Measurements from ENCODE around the gene CTRB2. TPM values are rescaled to one million over a fixed set of nuclear protein-coding genes. Genes with fewer than 3 reads are reported as not detected.

The CTRB2 gene
- not detected in 2 replicates for total RNA-seq

DNA sequence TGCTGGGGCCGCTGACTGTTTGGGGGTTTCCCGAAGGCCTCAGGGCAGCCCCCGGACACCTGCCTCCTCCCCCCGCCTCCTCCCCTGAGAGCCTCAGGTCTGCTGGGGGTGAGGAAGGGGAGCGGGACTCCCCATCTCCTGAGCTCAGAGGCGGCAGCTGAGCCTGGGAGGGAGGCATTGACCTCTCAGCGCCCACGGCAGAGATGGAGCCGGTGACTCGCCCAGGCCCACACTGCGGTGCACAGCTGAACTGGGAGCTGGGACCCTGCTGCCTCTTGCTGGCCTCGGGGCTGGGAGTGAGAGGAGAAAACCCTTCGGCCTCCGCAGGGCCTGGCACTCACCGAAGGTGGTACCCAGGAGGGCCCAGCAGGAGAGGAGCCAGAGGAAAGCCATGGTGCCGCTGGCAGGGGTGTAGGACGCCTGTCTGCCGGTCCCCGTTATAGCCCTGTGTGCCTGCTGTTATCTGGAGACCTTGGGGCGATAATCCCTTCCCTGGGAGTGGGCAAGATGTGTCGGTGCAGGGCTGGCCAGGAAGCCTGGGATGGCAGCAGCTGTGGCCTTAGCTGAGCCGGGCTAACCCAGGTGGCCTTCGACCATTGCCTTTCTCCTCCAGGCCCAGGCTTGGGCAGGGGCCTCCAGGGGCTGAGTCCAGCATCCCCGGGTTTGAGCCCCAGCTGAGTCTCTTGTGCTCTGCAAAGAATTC is at the start of gene CTRB2:
Gene CTRB2 (minus strand): TSS at position 413 of the 703 bp plus-strand sequence. CDS start 20 bp downstream, at position 393.

DNA sequence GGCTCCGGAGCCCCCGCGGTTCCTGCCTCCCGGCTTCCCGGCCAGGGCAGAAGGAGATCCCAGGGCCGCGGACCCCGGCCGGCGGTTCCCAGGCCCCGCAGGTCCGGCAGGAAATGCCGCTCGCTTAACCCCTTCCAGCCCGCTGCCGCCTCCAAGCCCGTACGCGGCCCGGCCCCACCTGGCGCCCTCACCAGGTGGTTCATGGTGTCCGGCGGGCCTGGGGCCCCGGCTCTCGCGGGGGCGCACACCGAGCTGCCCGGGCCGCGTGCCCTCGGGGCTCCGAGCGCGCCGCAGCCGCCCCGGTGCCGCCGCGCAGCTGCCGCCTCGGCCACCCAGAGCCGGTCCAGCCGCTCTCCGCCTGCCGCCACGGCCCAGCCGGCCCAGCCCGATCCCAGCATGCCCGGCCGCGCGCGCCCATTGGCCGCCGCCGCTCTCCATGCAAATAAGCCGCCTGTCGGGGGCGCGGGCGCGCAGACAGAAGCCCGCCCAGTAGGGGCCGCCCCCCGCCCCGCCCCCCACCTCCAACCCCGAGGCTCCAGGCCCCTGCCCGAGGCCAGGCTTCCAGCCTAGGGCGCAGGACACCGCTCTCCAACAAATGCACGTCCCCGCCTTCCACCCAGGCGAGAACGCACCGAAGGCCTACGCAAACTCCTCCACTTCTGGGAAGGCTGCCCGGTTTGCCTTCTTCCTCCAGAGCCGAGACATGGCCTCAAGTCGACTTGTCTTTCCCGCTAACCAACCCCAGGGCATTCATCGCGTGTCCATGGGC is 44.5 kb upstream of the CTRB2 start, which contains the start of gene BCAR1:
Gene BCAR1 (minus strand): TSS at position 345 of the 769 bp plus-strand sequence. CDS start 142 bp downstream, at position 203.

DNA sequence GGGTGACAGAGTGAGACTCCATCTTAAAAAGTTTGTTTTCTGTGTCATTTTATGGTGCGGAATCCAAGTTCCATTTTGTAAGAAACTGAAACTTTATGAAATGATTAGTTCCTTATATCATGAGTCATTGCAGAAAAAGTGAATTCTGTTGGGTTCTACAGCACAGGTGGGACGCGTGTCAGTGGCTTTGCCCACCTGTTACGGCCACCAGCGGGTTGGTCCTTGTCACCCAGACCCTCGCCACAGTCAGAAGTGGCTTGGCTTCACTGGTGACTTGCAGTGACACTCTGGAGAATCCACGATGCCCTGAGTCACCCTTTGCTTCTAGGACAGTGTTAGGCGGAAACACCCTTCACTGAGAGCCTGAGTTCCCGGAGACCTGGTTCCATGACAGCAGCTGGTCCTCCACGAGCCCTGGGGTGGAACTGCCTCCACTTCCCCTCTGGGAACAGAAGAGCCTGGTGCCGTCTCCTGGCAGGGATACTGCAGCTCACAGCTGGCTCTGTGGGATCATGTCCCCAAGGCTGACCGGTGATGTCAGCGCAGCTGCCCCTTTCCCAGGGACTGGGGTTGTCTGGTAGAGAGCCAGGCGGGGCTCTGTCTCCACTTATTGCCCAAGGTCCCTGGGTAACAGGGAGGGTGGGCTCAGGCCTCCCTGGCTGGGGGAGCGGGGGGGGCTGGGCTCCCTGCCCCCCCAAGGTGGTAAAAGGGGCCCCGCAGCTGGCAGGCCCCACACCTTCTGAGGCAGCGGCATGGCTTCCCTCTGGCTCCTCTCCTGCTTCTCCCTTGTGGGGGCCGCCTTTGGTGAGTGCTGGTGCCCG is 11.5 kb upstream of the CTRB2 start, which contains the start of gene CTRB1:
Gene CTRB1 (plus strand): TSS at position 733 of the 821 bp plus-strand sequence. CDS start 20 bp downstream, at position 753.

Other genes with a start within 250 kb of the CTRB2 start
- 13.1 and 20.2 TPM in 2 replicates for gene WDR59, start 222.0 kb downstream of the CTRB2 start, total RNA-seq
- 12.9 and 14.6 TPM in 2 replicates for gene ZNRF1, start 208.1 kb downstream of the CTRB2 start, total RNA-seq
- 0.54 and 1.4 TPM in 2 replicates for gene LDHD, start 90.4 kb downstream of the CTRB2 start, total RNA-seq
- 7.9 and 9.5 TPM in 2 replicates for gene ZFP1, start 58.6 kb downstream of the CTRB2 start, total RNA-seq
- not detected in 2 replicates for gene CTRB1, start 11.8 kb upstream of the CTRB2 start, total RNA-seq
- gene BCAR1, start 44.5 kb upstream of the CTRB2 start, total RNA-seq: 100 and 178 TPM in 2 replicates
- gene CFDP1, start 226.3 kb upstream of the CTRB2 start, total RNA-seq: 78.7 and 81.1 TPM in 2 replicates

All from endothelial cell of coronary artery (primary cell).